OCI-LY3 (cell line): ENCODE measurements around the gene RNASEH1.

Source experiments
- CTCF ChIP-seq: fragments of 200-600, 300-600 bp; sonication (generic); IDR thresholded peaks from 2 replicates; pipeline ENCODE4 v1.5.1; 2014; ENCODE audit warnings: antibody characterized with exemption, low read length, low read depth
- EZH2phosphoT487 ChIP-seq: fragments of 200-600 bp; shearing (Covaris generic); IDR thresholded peaks from 2 replicates; pipeline ENCODE4 v1.6.1; 2018; ENCODE audit warnings: antibody characterized with exemption, mixed run types, low read depth

DNA sequence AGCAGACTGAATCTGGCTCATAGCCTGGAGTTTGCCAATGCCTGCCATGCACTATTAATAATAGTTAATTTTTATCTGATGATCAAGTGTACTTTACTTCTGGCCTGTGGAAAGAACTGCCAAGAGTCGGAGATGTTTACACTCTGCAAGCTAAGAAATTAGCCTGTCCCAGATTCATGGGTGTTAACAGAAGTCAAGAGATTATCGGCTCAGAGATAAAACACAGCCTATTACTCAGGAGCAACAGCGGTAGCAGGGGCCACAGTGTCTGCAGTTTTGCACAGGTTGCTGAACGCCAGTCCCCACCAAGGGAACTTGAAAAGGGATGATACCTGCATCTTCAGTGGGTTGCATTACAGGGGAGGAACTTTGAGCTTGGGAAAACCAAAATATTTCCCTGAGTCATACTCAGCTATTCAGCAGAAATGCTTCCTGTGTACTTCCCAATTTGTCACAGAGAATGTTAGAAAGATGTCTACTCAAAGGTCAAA, 34.5 kb downstream of the RNASEH1 start:
- TF ChIP-seq CTCF: no peak
- no peak for TF ChIP-seq EZH2phosphoT487
